ENCODE measurements around the gene RAE1.

RAE1 gene

DNA sequence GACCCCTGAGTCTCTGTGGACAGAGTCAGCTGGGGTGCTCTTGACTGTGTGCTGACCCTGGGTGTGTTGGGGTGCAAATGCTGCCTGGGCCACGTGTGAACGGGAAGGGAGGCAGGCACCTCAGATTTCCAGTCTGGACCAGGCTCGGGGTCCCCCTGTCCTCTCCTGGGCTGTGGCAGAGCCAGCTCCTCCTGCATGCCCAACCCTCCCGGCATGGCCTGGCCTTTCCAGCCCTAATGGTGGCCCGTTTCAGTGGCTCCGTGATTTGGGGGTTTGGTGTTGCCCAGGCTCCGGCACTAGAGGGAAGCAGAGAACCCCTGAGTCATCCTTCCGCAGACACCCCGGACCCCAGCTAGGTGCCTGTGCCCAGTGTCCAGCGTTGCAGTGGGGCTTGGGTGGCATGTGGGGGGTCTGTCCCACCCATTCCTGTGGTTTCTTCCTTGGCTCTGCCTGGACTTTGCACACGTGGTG lies 49.2 kb downstream of the RAE1 start:
- no peak for DNase-seq (ENCODE audit: low read depth in 2 of 2)

DNA sequence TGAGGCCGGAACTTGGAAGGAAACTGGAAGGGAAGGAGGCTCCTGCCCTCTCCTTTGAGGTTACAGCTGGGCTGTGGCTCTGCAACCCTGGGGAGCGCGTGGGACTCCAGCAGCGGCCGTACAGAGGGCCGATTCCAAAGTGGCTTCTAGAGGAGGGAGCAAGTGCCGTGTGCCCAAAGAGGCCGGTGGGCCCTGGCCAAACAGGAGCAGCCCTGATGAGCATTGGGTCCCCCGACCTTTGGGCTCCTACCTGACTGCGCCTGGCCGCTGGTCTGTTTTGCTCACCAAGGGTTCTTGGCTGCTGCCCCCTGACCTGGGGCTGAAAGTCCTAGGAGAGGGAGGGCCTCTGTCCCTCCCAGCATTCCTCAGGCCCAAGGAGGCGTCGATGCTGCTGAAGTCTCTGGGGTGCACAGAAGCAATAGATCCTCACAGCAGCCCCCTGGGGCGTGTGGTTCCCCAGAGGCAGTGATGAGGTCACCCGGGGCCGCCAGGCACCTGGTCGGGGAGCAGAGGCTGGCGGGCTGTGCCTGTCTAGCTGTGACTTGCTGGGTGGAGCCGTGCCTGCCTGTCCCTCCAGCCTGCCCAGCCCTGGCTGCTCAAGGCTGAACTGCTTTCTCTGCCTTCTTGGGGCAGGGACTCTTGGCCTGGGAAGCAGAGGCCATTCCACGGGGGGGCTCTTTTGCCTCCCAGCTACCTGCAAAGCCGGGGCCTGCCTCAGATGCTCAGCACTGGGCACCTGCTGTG lies 49.9 kb downstream of the RAE1 start:
- no peak for DNase-seq (ENCODE audit: low read depth in 2 of 2)

DNA sequence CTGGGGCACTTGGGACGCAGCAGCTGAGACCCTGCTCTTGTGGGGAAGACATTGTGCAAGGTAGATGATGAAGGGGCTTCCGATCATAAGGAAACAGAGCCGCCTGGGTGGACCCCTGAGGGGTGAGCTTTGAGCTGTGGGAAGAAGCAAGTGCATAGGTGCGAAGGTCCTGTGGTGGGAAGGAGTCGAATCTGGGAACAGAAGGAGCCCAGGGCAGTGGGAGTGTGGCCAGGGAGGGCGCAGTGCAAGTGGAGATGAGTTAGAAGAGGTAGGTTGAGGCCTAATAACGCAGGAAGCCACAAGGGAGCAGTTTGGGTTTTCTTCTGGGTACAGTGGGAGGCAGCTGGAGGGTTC lies 50.5 kb downstream of the RAE1 start:
- DNase-seq (ENCODE audit: low read depth in 2 of 2): no peak

DNA sequence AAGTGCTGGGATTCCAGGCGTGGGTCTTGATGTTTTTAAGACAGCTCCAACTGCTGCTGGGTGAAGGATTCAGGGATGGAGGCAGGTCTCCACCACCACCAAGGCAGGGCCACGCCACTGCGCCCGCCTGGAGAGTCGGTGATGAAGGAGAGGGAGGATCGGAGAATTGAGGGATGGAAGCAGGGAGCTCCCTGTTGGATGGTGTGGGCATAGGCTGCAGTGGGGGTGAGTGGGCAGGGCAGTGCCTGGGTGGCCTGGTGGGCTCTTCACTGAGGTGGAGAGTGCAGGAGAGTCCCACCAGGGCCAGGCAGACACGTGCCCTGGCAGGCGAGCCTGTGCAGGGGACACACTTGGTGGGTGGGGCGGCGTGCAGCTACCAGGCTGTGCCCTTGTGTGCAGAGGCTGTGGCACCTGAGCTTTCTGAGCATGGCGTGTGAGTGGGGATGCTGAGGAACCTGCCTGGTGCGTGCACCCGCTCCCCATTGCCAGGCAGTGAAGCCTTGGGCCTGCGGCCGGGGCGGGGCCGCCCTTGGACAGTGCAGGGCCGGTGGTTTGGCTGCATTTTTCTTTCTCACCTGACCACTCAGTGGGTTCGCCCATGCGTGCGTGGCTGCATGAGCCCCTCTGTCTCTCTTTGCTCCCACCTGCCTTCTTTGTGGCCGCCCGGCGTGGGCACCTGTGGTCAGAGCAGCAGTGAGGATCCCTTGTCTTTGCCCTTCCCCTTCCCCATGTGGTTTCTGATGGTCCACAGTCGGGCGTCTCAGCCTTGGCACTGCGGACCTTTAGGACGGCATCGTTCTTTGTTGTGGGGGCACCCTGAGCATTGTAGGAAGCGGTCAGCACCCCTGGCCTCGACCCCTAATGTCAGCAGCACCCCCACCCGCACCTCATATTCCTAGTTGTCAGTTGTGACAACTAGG lies 51.4 kb downstream of the RAE1 start:
- DNase-seq (ENCODE audit: low read depth in 2 of 2): no peak

DNA sequence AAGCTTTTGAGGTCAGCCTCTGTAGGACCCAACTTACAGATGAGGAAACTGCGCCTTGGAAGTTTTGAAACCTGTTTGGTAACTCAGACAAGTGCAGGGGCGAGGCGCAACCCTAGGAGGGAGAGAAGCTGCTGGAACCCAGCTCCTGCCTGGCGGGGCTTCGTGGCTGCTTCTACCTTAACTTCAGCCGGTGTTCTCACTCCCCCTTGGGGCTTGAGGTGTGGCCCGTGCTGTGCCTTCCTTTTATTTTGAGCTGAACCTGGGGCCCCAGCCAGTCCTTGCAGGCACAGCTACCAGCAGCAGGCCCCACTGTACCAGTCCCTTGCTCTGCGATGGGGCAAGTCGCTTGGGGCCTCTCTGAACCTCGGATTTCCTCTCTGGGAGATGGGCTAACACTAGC lies 52.2 kb downstream of the RAE1 start:
- no peak for DNase-seq (ENCODE audit: low read depth in 2 of 2)

DNA sequence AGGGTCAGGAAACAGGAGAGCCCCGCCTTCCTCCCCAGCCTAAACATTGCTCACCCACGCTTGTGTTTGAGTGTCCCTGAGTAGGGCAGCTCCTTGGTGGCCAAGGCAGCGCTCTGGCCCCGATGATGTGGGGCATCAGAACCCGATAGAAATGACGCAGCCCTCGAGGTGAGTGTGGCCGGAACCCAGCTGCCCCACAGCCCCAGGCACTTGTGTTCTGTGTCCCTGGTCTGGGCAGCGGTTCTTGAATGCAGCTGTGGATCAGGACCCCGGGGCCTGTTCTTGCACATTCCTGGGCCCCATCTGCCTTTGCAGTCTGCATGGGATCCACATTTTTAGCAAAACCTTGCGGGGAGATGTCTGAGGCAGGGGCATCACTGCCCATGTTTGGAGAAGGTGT lies 53.0 kb downstream of the RAE1 start:
- no peak for DNase-seq (ENCODE audit: low read depth in 2 of 2)

DNA sequence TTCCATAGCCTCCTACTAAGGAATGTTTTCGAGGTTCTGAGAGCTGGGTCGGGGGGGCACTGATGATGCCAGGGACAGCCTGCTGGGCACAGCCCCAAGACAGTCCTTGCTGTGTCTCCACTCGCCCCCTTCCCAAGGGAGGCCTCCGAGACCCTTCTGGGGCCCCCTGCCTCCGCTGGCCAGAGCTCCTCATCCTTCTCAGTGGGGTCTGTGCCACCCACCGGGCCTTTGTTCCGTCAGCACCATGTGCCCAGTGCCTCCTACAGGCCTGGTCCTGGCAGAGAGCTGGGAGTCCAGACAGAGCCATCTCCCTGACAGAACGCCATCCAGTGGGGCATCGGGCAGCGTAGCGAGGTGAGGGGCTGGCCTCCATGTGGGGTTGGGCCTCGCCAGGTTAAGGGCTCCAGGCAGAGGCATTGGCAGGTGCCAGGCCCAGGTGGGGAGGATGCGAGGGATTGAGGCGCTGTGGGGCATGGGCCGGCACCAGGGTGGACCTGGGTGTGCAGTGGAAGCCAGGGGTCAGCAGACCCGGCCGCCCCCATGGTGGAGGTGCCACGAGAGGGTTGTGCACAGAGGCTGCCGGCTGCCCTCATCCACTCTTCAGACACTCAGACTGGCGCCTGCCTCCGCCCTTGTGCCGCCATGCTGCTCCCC lies 53.5 kb downstream of the RAE1 start:
- DNase-seq (ENCODE audit: low read depth in 2 of 2): no peak

DNA sequence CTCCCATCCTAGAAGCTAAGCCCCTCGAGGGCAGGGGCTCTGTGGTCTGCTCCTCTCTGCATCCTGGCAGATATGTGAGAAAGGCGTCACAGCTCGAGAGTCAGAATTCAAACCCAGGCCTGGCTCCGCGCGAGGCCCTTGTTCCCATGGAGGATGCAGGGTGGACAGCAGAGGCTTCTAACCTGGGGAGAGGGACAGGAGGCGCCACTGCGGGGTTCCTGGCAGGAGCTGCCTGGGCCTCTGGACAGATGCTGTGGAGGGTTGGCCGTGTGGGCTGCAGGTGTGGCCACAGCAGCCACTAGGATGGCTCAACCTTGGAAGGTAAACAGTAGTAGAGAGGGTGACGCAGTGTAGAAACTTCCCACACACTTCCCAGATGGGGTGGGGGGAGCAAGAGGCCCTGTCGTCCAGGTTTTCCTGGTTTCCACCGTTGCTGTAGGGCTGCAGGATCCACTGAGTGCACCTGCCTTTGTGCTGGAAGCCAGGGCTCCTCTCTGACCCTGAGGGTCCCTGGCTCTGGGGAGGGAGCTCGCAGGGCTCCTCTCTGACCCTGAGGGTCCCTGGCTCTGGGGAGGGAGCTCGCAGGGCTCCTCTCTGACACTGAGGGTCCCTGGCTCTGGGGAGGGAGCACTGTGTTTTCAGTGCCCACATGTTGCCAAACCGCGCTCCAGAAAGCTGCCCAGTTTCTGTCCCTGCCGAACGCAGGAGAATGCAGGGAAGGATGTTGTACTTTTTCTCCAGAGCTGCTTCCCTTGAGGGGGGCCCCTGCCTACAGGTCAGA lies 54.4 kb downstream of the RAE1 start:
- no peak for DNase-seq (ENCODE audit: low read depth in 2 of 2)

DNA sequence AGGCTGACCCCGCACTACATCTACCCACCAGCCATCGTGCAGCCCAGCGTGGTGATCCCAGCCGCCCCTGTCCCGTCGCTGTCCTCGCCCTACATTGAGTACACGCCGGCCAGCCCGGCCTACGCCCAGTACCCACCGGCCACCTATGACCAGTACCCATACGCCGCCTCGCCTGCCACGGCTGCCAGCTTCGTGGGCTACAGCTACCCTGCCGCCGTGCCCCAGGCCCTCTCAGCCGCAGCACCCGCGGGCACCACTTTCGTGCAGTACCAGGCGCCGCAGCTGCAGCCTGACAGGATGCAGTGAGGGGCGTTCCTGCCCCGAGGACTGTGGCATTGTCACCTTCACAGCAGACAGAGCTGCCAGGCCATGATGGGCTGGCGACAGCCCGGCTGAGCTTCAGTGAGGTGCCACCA lies 56.5 kb downstream of the RAE1 start:
- no peak for DNase-seq (ENCODE audit: low read depth in 2 of 2)

DNA sequence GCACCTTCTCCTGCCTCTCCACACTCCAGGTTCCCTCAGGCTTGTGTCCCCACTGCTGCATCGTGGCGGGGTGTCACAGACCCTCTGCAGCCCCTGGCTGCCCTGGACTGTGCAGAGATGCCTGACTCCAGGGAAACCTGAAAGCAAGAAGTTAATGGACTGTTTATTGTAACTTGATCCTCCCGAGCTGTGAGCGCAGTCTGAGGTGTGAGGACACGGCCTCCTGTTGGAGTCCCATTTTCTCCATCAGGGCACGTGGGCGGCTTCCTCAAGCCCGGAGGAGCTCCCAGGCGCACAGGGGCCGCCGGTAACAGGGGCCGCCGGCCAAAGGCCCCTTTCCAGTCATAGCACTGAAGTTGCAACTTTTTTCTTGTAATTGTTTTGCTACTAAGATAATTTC lies 57.1 kb downstream of the RAE1 start:
- DNase-seq (ENCODE audit: low read depth in 2 of 2): no peak

DNA sequence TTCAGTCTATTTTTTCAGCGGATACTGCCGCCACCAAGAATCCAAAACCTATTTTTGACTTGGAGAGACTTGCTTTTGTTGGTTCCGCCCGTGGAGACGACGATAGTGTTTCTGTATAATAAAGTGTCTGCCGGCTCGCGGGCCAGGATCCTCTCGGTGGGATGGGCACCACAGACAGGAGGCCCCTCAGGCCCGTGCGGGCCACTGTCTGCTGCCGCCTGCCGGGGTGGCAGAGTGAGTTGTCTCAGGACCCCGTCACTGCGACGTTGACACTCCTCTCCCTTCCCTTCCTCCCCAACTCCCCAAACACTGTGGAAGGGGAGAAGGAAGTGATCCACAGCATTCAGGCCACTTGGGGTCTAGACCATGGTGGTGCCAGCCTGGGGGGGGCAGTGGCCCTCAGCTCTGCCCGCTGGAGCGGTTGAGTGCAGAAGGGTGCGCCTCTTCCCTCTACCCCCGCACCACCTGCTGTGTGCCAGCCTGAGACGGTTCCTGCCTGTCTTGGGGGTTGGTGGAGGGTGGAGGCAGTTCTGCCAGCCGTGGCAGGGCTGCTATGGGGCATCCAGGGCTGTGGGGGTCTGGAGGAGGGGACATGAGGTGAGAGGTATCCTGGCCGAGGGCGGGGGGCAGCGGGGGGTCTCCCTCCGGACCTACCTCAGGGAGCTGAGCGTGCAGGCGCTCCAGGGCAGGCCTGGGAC lies 57.6 kb downstream of the RAE1 start:
- no peak for DNase-seq (ENCODE audit: low read depth in 2 of 2)

DNA sequence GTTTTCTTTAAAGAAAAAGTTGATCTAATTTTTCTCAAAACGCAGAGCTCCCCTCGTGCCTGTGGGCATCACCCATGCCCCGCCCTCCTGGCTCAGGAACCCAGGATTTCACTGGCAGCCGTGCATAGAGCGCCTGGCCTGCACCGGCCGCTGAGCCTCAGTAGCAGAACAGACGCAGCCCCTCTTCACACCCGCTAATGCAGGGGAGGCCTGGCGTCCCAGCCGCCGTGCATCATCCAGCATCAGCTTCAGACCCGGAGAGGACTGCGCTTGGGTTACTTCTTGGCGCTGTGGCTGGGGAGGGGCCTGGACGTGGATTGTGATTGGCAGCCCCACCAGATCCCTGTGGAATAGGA lies 58.2 kb downstream of the RAE1 start:
- no peak for DNase-seq (ENCODE audit: low read depth in 2 of 2)

DNA sequence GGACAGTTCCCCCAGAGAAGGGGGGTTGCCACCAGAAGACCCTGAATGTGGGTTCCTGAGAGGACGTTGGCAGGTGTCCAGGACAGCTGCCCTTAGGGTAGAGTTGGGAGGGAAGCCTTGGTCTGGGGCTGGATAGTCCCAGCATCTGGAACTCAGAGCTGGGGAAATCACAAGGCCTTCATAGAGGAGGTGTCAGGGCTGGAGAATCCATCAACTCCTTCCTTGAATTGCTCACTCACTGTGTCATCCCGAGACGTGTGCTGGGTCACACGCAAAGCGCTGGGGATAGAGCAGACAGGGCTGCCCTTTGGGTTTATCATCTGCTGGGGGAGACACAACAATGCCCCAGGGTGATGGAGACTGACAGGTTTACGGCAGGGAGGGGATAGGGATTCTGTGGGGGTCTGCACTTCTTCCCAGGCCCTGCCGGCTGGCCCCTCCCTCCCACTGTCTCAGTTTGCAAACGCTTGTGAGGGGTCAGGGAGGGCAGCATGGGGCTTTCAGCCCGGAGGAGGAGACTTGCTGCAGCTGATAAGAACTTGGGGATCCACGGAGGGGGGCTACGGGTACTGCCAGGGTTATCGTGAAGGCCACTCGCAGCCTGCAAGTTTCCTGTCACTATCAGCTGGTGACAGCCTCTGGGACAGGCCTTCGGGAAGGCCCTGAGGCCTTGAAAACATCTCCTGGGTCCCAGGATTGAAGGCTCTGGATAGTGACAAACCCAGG lies 58.8 kb downstream of the RAE1 start:
- no peak for DNase-seq (ENCODE audit: low read depth in 2 of 2)

DNA sequence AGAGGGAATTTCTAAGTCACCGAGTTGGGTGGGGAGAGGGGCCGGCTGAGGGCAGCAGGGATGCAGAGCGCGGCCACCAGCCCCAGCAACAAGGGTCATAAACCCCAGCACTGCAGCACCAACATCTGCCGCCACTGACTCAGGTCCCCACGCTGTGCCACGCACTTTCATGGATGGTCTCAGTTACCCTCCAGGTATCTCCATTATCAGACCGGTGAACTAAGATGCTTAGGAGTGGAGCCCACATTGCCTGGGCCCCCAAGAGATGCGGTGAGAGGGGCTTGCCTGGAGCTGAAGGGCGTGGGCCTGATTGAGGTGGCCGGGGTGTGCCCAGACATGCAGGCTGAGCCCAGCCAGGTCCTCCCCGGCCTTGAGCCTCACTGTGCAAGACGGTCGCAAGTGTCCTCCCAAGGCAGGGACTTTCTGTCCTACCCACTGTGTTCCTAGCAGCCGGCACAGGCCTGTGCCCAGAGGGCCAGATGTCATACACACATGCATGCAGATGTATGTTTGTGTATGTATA lies 59.4 kb downstream of the RAE1 start:
- DNase-seq (ENCODE audit: low read depth in 2 of 2): no peak

DNA sequence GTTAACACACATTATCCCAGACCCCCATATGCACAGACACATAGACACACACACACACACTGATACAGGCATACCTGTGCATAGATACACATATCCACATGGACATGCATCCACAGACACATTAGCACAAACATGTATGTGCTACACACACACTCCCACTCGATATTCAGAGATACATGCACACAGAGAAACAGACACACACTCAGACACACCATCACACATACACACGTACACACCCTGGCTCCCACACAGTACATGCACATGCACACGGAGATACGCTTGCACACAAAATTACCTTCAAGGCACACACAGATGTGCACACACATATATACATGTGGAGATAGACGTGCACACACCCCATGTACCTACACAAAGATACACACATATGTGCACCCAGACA lies 59.9 kb downstream of the RAE1 start:
- DNase-seq (ENCODE audit: low read depth in 2 of 2): no peak

DNA sequence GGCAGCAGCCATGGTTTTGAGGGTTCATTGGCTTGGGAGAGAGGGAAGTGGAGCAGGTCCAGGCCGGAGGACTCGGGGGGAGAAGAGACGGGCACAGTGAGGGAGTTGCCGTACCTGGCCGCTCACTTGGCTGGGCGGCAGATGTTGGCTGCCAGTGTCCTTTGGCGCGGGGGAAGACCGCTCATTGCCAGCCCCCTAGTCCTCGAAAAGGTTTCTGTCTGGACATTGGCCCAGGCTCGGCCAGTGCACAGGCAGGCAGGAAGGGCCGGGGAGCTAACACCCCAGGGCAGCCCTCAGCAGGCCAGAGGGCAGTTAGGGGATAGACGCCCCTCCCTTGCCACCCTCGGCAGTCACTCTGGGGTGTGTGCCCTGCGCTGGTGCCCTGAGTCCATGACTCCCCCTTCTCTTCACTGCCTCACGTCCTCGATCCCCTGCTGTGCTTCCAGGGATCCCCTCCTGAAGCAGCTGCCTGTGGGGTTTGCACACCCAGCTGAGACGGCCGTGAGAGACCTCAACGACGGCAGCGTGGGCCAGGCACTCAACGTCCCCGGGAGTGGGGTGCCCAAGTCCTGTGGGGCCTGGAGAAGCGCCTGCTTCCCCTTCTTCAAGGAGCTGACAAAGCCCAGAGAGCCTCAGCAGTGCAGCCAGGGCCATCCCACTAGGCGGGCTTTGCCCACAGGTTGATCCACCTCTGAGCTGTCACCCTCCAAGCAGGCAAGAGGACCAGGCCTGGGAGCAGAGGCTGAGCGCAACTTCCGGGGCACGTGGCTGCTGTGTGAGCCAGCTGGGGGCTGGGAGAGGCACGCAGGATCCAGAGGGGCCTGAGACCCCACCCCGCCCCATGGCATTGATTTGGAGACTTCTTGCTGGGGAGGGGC lies 60.6 kb downstream of the RAE1 start:
- no peak for DNase-seq (ENCODE audit: low read depth in 2 of 2)

DNA sequence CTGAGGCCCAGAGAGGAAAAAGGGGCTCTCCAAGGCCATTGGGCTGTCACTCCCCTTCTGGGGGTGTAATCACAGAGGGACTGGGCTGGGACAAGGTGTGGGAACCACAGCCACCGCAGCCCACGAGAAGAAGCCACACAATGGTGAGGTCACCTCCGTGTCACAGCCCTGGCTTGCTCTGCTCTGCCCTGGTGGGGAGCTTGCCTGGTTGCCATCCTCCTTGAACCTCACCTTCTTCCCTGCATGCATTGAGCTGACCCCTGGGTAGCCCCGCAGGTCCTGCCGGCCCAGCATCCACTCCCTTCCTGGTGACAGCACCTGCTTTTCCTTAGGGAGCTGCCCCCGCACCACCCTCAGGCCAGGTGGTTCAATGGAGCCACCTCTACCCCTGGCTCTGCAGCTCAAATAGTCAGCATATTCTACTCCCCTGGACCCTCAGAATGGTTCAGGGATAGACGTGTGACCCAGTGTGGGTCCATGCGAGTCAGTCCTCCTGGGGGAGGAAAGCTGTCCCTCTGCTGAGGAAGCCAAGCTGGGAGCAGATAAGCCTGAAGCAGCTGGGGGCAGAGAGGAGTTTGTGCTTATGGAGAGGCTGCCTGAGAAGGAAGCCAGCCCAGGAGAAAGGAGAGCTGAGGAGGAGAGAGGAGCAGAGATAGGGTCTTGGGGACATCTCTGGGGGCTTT lies 61.4 kb downstream of the RAE1 start:
- no peak for DNase-seq (ENCODE audit: low read depth in 2 of 2)

DNA sequence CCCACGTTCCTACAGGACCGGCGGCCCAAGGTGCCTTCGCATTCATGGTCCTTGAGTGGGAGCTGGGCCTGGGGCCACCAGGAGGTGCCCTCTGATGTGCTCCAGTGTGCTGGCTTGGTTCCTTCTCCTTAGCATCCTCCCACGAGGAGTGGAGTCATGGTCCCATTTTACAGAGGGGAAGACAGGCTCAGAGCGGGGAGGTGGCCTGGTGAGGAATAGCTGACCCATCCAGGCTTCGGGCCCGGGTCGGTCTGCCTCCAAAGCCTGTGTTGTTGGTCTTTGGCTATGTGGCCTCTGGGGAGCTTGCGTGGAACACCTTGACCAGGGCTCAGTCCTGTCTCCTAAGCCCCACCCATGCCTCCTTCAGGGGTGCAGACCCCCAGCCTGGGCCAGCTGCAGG lies 62.9 kb downstream of the RAE1 start:
- DNase-seq (ENCODE audit: low read depth in 2 of 2): no peak
